GM12801 (cell line): Measurements from ENCODE around the gene RECQL5.

ENCODE experiments used
- CTCF ChIP-seq: IDR thresholded peaks from one replicate; pipeline ENCODE4 v1.5.1; 2011; ENCODE audit warnings: control low read depth; ENCODE audit not compliant: insufficient read length; ENCODE audit errors: extremely low read depth

RECQL5 gene

DNA sequence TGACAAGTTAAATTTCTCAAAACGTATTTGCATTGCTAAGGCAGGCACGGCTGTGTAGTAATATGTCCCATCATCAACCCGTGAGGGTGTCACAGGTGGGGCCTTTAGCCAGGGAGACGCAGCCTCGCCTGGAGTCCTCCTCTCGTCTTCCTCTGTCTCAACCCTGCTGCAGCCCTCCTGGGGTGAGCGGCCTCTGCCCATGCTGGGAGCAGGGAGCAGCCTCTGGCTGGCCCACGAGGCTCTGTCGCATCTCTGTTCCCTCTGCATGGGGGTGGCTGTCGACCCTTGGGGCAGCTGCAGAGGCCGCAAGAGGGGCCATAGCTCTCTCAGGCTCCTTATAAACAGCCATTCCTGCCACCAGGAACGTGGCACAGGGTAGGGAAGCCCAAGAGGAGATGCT lies 34.5 kb downstream of the RECQL5 start:
- no peak for TF ChIP-seq CTCF

- TF ChIP-seq CTCF: no peak
These were observed 35.6 kb downstream of the RECQL5 start for GRCh38 chr17:75631353-75631752.

- TF ChIP-seq CTCF: no peak
These were observed 36.7 kb downstream of the RECQL5 start for GRCh38 chr17:75630071-75630917.

DNA sequence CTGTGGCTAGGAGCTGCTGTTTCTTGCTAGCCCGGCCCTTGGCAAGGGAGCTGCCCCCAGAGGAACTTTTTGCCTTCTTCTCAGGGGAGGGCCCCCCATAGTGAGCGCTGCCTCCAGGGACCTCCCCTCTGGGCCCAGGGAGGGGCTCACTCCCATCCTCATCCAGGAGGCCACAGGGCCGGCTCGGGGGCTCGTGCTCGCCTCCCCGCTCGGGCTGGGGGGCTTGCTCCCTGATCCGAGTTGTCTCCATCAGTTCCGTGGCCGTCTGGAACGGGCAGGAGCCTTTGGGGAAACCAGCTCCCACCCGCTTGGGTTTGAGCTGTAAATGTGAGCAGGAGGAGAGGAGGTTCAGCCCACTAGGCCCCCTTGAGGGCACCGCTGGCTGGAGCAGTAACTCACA lies 37.8 kb downstream of the RECQL5 start:
- TF ChIP-seq CTCF: no peak

- no peak for TF ChIP-seq CTCF
These were observed 38.5 kb downstream of the RECQL5 start for GRCh38 chr17:75628425-75628824.

DNA sequence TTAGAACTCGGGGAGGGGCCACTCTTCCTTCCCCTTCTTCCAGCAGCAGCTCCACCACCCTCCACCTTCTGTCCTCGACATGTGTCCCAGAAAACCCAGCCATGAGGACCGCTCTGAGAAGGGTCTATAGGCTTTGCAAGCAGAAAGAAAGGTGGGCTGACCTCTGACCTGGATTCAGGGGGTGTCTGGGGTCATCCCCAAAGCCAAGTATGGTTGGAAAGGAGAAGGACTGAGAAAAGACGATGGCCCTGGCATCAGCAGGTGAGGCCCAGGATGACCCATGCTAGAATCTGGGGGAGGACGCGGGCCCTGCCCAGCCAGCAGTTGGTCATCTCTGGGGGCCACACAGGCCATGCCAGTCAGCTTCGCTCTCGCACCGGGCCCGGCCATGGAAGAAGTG lies 39.9 kb downstream of the RECQL5 start:
- TF ChIP-seq CTCF: no peak

DNA sequence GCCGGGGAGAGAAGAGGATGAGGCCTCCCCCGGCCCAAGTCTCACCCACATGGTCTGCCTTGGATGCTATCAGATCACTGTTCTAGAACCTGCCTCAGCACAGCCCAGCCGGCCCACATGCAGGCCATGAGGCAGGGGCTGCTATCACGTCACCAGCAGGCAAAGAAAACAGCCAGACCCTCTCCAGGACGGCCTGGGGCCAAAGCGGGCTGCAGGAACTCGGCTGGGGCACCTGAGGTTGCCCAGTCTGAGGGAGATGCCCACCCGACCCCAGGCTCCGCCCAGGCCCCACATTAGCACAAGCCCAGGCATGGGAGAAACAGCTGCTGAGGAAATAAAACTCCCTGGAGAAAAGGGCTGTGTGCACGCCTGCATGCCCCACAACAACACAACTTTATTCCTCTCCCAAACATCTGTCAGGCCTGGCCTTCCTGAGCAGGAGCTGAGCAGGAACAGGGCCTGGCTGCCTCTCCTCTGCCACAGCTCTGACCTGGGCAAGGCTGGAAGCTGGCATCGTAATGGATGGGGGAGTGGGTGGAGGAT lies 40.4 kb downstream of the RECQL5 start:
- TF ChIP-seq CTCF: no peak
